GM20431 (cell line): ENCODE data around the gene EOGT.

Experiments used
- in situ Hi-C: fragments of 300-500 bp; cut with MseI, MboI; formaldehyde crosslinking; loops from one replicate; pipeline ENCODE4 v1.15.0; 2020; ENCODE audit warnings: low sequenced_read_pairs; ENCODE audit not compliant: unreplicated experiment

EOGT gene

DNA sequence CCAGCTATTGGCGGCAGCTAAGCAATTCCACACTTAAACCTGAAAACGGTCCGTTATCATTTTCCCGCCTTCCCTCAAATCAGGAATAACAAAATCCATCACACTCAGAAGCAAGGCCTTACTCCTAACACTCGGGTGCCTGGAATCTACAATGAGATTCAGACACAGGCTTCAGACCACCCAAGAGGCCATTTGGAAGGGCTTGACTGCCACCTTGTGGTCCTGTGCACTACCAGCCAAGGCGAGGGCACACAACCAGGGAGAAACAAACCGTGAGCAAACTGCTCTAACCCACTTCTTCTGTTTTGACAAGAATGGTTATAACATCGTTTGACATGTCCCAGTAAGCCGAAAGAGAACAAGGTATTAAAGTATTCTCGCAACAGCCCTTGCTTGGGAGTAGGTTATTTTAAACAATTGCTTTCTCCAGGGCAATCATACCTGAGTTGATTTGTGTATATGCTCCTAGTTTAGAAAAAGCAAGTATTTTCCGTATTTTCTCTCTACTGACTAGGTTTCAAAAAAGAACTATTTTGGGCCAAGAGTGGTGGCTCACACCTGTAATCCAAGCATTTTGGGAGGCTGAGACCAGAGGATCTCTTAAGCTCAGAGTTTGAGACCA is 41.0 kb downstream of the EOGT start:
- in situ Hi-C loops, result no loop called here

DNA sequence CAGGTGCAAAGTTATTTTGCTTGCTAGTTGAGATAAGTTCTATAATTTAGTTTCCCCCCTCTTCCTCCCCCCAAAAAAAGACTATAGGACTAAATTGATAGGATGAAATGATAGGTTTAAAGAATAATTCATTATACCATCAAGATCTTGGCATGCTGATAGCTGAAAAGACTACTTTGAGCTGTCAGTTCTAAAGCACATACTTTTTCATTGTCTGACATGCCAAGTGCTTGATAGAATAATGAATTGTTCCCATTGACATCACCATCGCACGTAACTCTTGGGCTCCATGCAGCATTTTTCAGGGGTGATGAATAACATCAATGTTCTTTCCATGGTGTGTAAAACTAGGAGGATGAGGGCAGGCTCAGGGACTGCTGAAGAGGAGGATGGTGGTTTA is 48.8 kb downstream of the EOGT start:
- in situ Hi-C loops, result no loop called here

DNA sequence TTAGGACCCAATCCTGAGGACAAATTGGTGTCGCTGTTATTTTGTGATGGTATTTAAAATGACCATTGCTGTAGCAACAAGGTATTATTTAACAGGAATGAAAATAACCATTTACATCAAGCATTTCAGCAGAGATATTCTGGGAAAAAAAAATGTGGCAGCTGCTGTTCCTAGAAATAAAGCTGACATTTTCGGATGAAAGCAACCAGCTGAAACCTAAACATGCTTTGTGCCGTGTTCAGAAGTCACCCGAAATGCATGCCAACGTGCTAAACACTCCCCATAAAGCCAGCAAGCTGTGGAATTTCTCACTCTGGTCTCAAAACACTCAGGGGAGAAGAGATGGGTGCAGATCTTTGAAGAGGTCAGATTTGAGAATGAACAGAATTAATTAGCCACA is 49.6 kb downstream of the EOGT start:
- in situ Hi-C loops, result no loop called here

- in situ Hi-C loops, result no loop called here
Measured at GRCh38 chr3:68963376-68963775, 50.1 kb downstream of the EOGT start.

- in situ Hi-C loops, result no loop called here
Measured at GRCh38 chr3:68958932-68959331, 54.6 kb downstream of the EOGT start.

DNA sequence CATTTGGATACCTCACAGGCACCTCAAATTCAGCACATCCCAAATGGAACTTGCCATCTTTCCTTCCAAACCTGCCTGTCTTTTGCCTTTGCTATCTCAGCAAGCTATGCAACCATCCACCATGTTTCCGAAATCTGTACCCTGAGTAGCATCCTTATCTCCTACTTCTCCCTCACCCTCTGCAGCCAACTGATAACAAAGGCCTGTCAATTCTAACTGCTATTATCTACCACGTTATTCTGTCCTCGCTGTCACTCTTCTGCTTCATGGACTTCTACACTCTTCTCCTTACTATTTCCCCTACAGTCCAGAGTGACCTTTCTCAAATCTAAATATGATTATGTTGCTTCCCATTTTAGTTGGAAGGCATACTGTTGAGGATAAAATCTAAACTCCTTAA is 55.6 kb downstream of the EOGT start:
- in situ Hi-C loops, result no loop called here

DNA sequence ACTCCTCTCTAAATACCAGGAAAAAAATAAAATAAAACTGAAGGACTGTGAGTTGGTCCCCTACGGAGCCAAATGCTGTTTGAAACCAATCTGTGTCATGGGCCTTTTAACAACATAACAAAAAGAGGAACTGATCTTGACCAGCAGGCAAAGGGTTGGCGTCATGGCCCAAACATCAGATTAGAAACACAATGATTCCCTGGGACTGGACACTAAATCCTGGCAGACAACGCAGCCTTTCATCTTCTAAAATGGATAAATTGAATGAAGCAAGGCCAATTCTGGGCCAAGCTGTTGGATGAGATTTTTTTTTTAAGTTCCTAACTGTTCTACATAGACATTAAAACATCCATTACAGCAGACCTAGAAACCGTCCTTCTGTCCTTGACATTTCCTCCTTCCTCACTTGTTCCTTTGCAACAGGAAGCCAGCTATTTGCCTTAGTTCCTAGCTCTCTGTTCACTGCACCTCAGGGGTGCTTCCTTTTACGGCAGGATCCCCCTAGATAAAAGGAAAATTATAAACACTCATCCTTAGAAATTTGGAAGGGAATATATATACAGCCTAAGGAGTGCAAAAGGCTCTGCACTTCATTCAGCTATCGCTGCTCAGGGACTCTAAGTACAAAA is 59.6 kb downstream of the EOGT start:
- in situ Hi-C loops, result no loop called here

DNA sequence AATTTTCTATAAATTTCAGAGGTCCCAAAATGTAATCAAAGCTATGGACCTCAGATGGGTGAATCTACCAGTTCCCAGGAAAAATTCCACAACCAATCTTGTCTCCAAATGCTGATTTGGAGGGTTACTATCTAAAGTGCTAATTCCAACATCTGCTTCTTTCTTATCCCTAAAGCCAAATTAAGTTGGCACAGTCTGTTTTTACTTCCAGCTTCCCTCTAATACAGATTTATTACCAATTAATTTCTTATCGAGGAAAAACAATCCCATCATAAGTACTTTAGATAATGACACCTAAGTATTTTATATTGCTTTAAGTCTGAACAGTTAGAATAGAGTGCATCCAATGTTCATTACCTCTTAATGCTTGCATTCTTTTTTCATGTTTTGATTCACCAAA is 68.3 kb downstream of the EOGT start:
- in situ Hi-C loops, result no loop called here

- in situ Hi-C loops, result no loop called here
Measured at GRCh38 chr3:68943753-68944500, 69.6 kb downstream of the EOGT start.

GRCh38 chr3:68941055-68941454 is 72.4 kb downstream of the EOGT start:
- in situ Hi-C loops, result no loop called here

- in situ Hi-C loops, result no loop called here
Measured at GRCh38 chr3:68936856-68937255, 76.6 kb downstream of the EOGT start.

DNA sequence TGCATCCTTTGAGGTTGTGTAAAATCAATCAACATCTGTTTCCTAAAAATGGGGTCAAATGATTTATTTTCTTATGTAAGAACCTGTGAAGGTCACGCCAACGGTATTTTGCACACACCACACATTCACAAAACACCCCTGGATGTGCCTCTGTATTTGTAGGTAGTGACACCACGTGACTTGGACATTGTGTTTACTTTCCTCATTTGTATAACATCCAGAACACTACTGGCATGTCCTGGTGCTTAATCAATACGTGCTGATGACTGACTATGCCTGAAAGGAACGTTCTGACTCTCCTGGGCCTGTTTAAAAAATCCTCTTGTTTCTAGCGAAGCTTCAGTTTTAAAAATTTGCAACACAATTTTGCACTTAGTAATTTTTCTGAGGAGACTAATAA is 77.7 kb downstream of the EOGT start:
- in situ Hi-C loops, result no loop called here

GRCh38 chr3:68931406-68932149 is 81.9 kb downstream of the EOGT start:
- in situ Hi-C loops, result no loop called here
